Liver (tissue), 9 donors: ENCODE results near the gene XKR3. TPM values are rescaled to one million over a fixed set of nuclear protein-coding genes. Genes with fewer than 3 reads are reported as not detected.
"Not testable (repeated sequence)": the region's sequence is repeated elsewhere in the genome, so short reads cannot be mapped to it uniquely, and the experiment has no call there.

Experiments
- DNase-seq: peaks from one replicate; pipeline ENCODE4 v3.0.0-alpha.2; 2017; ENCODE audit warnings: low spot score
- H3K27ac ChIP-seq, 2 donors: one replicate each; pipeline ENCODE4 v1.7.0; 2013; ENCODE audit warnings: inconsistent platforms in 2 of 2, low read length in 2 of 2, control low read depth in 1 of 2, low read depth in 1 of 2, mild to moderate bottlenecking in 1 of 2
- H3K27me3 ChIP-seq, 4 donors: one replicate each; pipeline versions ENCODE4 v1.6.1 to v1.7.0; 2013; ENCODE audit warnings: low read length in 3 of 4, inconsistent platforms in 1 of 4, mild to moderate bottlenecking in 1 of 4, moderate library complexity in 1 of 4; ENCODE audit not compliant: control insufficient read depth in 4 of 4, insufficient read depth in 4 of 4
- H3K36me3 ChIP-seq, 4 donors: one replicate each; pipeline versions ENCODE4 v1.6.1 to v1.7.0; 2013; ENCODE audit warnings: low read length in 3 of 4, mild to moderate bottlenecking in 3 of 4, low read depth in 1 of 4, moderate library complexity in 1 of 4; ENCODE audit not compliant: control insufficient read depth in 4 of 4, insufficient read depth in 3 of 4
- H3K4me1 ChIP-seq, 4 donors: one replicate each; pipeline versions ENCODE4 v1.6.1 to v1.7.0; 2013; ENCODE audit warnings: low read length in 3 of 4, mild to moderate bottlenecking in 3 of 4, moderate library complexity in 1 of 4; ENCODE audit not compliant: control insufficient read depth in 4 of 4, insufficient read depth in 4 of 4
- H3K4me3 ChIP-seq, 3 donors: one replicate each; pipeline versions ENCODE4 v1.6.1 to v1.7.0; 2013; ENCODE audit warnings: low read length in 3 of 3, control low read depth in 1 of 3, low read depth in 1 of 3, mild to moderate bottlenecking in 1 of 3
- H3K9ac ChIP-seq, 2 donors: one replicate each; pipeline ENCODE4 v1.7.0; 2013; ENCODE audit warnings: low read length in 2 of 2, mild to moderate bottlenecking in 2 of 2, moderate library complexity in 2 of 2, control low read depth in 1 of 2, low read depth in 1 of 2
- H3K9me3 ChIP-seq, 4 donors: one replicate each; pipeline versions ENCODE4 v1.6.1 to v1.7.0; 2013; ENCODE audit warnings: low read length in 3 of 4; ENCODE audit not compliant: control insufficient read depth in 4 of 4
- EGR1 ChIP-seq, 2 donors: IDR thresholded peaks; 2 replicates each; pipeline ENCODE4 v1.6.1; 2016 to 2018; ENCODE audit warnings: antibody characterized with exemption in 2 of 2, low read depth in 2 of 2
- FOXA1 ChIP-seq: IDR thresholded peaks from 2 replicates; pipeline ENCODE4 v1.6.1; 2016; ENCODE audit warnings: antibody characterized with exemption
- FOXA2 ChIP-seq: IDR thresholded peaks from 2 replicates; pipeline ENCODE4 v1.6.1; 2016; ENCODE audit warnings: antibody characterized with exemption
- GABPA ChIP-seq, 2 donors: IDR thresholded peaks in 1 of 2; conservative IDR thresholded peaks in 1 of 2; 2 replicates each; pipeline ENCODE4 v1.6.1; 2016; ENCODE audit warnings: antibody characterized with exemption in 2 of 2, mild to moderate bottlenecking in 1 of 2, moderate library complexity in 1 of 2
- HNF4A ChIP-seq, 2 donors: conservative IDR thresholded peaks; 2 replicates each; pipeline ENCODE4 v1.6.1; 2016; ENCODE audit warnings: antibody characterized with exemption in 2 of 2, mild to moderate bottlenecking in 2 of 2
- HNF4G ChIP-seq: IDR thresholded peaks from 2 replicates; pipeline ENCODE4 v1.6.1; 2016; ENCODE audit warnings: antibody characterized with exemption
- JUND ChIP-seq, 2 donors: IDR thresholded peaks; 2 replicates each; pipeline ENCODE4 v1.6.1; 2016; ENCODE audit warnings: antibody characterized with exemption in 2 of 2
- MAX ChIP-seq: IDR thresholded peaks from 2 replicates; pipeline ENCODE4 v1.6.1; 2016; ENCODE audit warnings: antibody characterized with exemption
- NR2F2 ChIP-seq: IDR thresholded peaks from 2 replicates; pipeline ENCODE4 v1.6.1; 2016; ENCODE audit warnings: antibody characterized with exemption
- RAD21 ChIP-seq, 2 donors: IDR thresholded peaks; 2 replicates each; pipeline ENCODE4 v1.6.1; 2016; ENCODE audit warnings: antibody characterized with exemption in 2 of 2, mild to moderate bottlenecking in 2 of 2
- REST ChIP-seq: IDR thresholded peaks from 2 replicates; pipeline ENCODE4 v1.6.1; 2016; ENCODE audit warnings: antibody characterized with exemption, mild to moderate bottlenecking
- RXRA ChIP-seq, 2 donors: IDR thresholded peaks; 2 replicates each; pipeline ENCODE4 v1.6.1; 2017 to 2018; ENCODE audit warnings: antibody characterized with exemption in 2 of 2, mild to moderate bottlenecking in 1 of 2
- SP1 ChIP-seq: IDR thresholded peaks from 2 replicates; pipeline ENCODE4 v1.6.1; 2018; ENCODE audit warnings: antibody characterized with exemption, mild to moderate bottlenecking
- TAF1 ChIP-seq: conservative IDR thresholded peaks from 2 replicates; pipeline ENCODE4 v1.6.1; 2016; ENCODE audit warnings: antibody characterized with exemption, mild to moderate bottlenecking
- YY1 ChIP-seq: IDR thresholded peaks from 2 replicates; pipeline ENCODE4 v1.6.1; 2016; ENCODE audit warnings: antibody characterized with exemption, mild to moderate bottlenecking
- WGBS: extraction: QIAGEN DNeasy Blood & Tissue Kit; methylation state at CpG from one replicate; pipeline ENCODE4 v1.1.7; 2013; 5-methylcytosine and 5-hydroxymethylcytosine counted together
- polyA plus RNA-seq, 2 donors: library from polyadenylated mRNA; stranded (reverse) in 1 of 2; unstranded in 1 of 2; fragments of 200-250 nt in 1 of 2; fragments of >200 nt in 1 of 2; fragmentation: Nextera tagmentation in 1 of 2; extraction: Ambion mirVana in 1 of 2; gene quantifications; one replicate each; pipeline versions ENCODE4 v1.2.1 to v1.2.3, GENCODE V29; 2013 to 2015
- total RNA-seq, 2 donors: library from RNA; depleted of rRNA; stranded (reverse); fragments of >200 nt; gene quantifications; one replicate each; pipeline ENCODE4 v1.2.3, GENCODE V29; 2014
- donor health status: healthy.
- donor health status: healthy.
- donor health status: healthy.
- donor health status: healthy.
- donor health status: healthy.

Gene XKR3
- total and polyA plus RNA-seq, 4 donors = not detected

GRCh38 chr22:16866167-16866566 lies 41.0 kb upstream of the XKR3 start:
- no peak for TF ChIP-seq MAX
- no peaks in the 10 kb centered on the region for H3K9me3 ChIP-seq
- H3K4me3 ChIP-seq = no peak overlapping the region
- no peaks in the 10 kb centered on the region for H3K27me3 ChIP-seq
- 70% methylated on average over 3 of the region's 3 CpGs for WGBS
- H3K36me3 ChIP-seq = no peaks in the 10 kb centered on the region
- no peak for DNase-seq
- H3K9ac ChIP-seq = no peak overlapping the region
- no peaks in the 10 kb centered on the region for H3K4me1 ChIP-seq
- H3K27ac ChIP-seq = no peak overlapping the region

GRCh38 chr22:16856851-16857250 lies 31.6 kb upstream of the XKR3 start:
- DNase-seq, H3K9ac ChIP-seq, H3K4me3 ChIP-seq, H3K4me1 ChIP-seq, H3K36me3 ChIP-seq, H3K27ac ChIP-seq, H3K9me3 ChIP-seq, H3K27me3 ChIP-seq: not testable (repeated sequence)
- 72% methylated on average over 9 of the region's 9 CpGs for WGBS

- Histone ChIP-seq H3K27ac (no peak overlapping the region), H3K4me3 (no peak overlapping the region), H3K9ac (no peak overlapping the region), H3K4me1 (no peaks in the 10 kb centered on the region), H3K27me3 (no peaks in the 10 kb centered on the region), H3K36me3 (no peaks in the 10 kb centered on the region), H3K9me3 (no peaks in the 10 kb centered on the region)
- DNase-seq = no peak
- no peak for TF ChIP-seq RXRA (IDR thresholded peaks at IDR 0.05)
- TF ChIP-seq FOXA1 = no peak
- TF ChIP-seq FOXA2 = no peak
- TF ChIP-seq YY1 = no peak
- no peak for TF ChIP-seq RAD21 (IDR thresholded peaks at IDR 0.05)
- no peak for TF ChIP-seq SP1
- no peak for TF ChIP-seq JUND (IDR thresholded peaks at IDR 0.05)
Measured at GRCh38 chr22:16854631-16855030, 29.4 kb upstream of the XKR3 start.

- H3K4me1 ChIP-seq, H3K36me3 ChIP-seq, H3K27me3 ChIP-seq, H3K4me3 ChIP-seq, H3K9ac ChIP-seq, H3K27ac ChIP-seq, DNase-seq, H3K9me3 ChIP-seq: not testable (repeated sequence)
- WGBS = 40% methylated on average over 1 of the region's 1 CpG
Measured at GRCh38 chr22:16851268-16851996, 26.2 kb upstream of the XKR3 start.

GRCh38 chr22:16847271-16847670 lies 22.1 kb upstream of the XKR3 start:
- 58% methylated on average over 1 of the region's 1 CpG for WGBS
- no peaks in the 10 kb centered on the region for H3K4me1 ChIP-seq
- no peaks in the 10 kb centered on the region for H3K27me3 ChIP-seq
- no peaks in the 10 kb centered on the region for H3K36me3 ChIP-seq
- H3K4me3 ChIP-seq = no peak overlapping the region
- no peak overlapping the region for H3K27ac ChIP-seq
- H3K9me3 ChIP-seq = peaks cover 0 to 3% (median under 1%) of the 10 kb centered on the region in 4 donors
- no peak overlapping the region for H3K9ac ChIP-seq
- TF ChIP-seq REST = no peak
- no peak for TF ChIP-seq SP1
- no peak for TF ChIP-seq MAX
- no peak for TF ChIP-seq NR2F2
- TF ChIP-seq HNF4G = no peak
- TF ChIP-seq GABPA (IDR thresholded peaks at IDR 0.05 in 1 of 2, conservative IDR thresholded peaks at IDR 0.05 in 1 of 2) = no peak
- no peak for TF ChIP-seq YY1
- no peak for TF ChIP-seq FOXA2
- no peak for TF ChIP-seq TAF1
- no peak for TF ChIP-seq RXRA (IDR thresholded peaks at IDR 0.05)
- no peak for TF ChIP-seq FOXA1
- TF ChIP-seq HNF4A (conservative IDR thresholded peaks at IDR 0.05) = no peak
- no peak for TF ChIP-seq JUND (IDR thresholded peaks at IDR 0.05)
- TF ChIP-seq EGR1 (IDR thresholded peaks at IDR 0.05; ENCODE audit: low read depth in 2 of 2) = no peak
- DNase-seq = no peak
